ENCODE measurements around the gene GNAL. TPM values are rescaled to one million over a fixed set of nuclear protein-coding genes. Genes with fewer than 3 reads are reported as not detected.

Gene GNAL
- total RNA-seq, 4 donors from 2014 or later = 7.5 to 20.7 (median 11.8) TPM

DNA sequence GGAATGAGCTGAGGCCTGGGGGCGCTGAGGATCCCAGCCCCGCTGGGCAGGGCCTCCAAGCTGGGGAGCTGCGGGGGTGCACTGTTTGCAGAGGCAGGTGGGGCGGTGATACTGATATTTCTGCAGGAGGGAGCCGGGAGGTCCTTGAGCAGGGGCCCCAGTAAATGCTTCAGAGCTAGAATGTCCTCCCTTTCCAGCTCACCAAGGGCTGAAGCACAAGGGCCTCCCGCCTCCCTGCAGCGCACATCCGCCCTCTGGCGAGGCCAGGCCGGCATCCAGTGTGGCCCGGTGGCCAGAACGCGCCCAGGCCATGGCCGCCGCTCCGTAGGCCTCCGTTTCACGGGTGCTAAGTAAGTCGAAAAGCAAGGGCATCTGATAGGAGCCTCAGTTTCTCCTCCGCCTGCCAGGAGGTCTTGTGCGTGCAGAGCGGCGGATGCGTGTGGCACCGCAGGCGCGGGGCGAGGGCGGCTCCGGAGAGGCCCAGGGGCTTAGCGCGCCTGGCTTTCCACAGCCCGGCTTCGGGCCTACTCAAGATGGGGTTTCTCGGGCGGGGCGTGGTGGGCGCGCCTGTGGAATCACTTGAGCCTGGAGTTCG, 132.7 kb downstream of the GNAL start:
- TF ChIP-seq, protein P1, sequence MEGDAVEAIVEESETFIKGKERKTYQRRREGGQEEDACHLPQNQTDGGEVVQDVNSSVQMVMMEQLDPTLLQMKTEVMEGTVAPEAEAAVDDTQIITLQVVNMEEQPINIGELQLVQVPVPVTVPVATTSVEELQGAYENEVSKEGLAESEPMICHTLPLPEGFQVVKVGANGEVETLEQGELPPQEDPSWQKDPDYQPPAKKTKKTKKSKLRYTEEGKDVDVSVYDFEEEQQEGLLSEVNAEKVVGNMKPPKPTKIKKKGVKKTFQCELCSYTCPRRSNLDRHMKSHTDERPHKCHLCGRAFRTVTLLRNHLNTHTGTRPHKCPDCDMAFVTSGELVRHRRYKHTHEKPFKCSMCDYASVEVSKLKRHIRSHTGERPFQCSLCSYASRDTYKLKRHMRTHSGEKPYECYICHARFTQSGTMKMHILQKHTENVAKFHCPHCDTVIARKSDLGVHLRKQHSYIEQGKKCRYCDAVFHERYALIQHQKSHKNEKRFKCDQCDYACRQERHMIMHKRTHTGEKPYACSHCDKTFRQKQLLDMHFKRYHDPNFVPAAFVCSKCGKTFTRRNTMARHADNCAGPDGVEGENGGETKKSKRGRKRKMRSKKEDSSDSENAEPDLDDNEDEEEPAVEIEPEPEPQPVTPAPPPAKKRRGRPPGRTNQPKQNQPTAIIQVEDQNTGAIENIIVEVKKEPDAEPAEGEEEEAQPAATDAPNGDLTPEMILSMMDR (IDR thresholded peaks at IDR 0.05; ENCODE audit: low read depth) = no peak

DNA sequence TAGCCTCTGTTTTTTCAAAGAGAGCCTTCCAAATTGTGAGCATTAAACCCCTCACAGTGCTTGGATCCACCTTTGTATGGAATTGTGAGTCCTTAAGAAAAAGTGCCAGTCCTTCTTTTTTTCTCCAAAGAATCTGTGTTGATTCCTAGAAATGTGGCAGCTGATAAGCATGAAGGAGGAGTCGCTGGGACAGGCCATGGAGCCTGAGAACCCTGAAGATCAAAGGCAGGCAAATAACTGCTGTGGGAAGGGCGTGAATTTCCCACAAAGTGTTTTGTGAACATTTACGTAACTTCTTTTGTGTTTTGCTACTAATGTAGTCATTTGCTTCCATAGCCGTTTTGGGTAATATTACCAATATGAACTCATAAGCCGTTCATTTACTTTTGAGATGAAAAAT, 134.5 kb downstream of the GNAL start:
- TF ChIP-seq, protein P1 (IDR thresholded peaks at IDR 0.05; ENCODE audit: low read depth) = no peak

DNA sequence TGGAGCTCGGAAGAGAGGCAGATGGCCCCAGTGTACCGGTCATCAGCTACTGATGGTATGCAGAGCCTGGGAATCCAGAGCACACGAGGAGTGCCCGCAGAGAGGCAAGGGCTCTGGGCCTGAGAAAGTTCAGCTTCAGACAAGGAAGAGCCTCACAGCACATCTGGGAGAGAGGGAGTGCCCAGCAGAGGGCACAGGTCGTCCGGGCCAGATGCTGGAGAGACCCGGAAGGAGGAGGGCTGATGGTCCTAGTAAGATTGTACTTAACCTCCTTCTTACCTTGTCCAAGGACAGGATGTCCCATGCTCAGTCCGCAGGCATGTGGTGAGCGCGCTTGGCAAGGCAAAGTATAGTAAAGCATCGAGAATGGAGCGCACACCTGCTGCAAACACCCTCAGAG, 137.8 kb downstream of the GNAL start:
- TF ChIP-seq, protein P1 (IDR thresholded peaks at IDR 0.05; ENCODE audit: low read depth) = no peak

DNA sequence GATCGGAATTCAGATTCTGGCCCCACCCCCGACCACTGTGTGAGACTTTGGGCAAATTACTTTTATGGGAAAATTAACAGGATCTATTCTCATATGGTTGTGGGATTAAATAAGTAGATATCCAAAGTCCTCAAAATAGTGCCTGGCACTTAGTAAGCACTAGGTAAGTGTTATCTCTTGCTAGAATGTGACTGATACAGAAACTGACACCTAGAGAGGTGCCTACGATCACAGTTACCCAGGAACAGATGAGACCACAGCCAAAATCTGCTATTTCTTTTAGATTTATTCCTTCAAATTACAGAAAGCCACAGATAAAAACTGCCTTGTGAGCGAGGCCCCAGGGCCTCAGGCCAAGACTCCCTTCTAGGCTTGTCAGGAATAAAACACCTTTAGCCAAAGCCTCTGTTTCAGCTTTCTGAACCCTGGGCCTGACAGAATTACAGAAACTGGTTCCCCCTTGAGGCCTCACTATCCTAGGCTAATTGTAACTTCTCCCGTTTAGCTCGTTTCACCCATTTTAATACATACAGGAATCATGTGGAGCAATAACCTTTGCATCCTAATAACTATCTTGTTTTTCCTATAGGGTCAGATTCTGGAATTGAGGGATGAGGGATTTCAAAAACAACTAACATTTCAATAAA, 139.8 kb downstream of the GNAL start:
- TF ChIP-seq, protein P1 (IDR thresholded peaks at IDR 0.05; ENCODE audit: low read depth) = no peak

DNA sequence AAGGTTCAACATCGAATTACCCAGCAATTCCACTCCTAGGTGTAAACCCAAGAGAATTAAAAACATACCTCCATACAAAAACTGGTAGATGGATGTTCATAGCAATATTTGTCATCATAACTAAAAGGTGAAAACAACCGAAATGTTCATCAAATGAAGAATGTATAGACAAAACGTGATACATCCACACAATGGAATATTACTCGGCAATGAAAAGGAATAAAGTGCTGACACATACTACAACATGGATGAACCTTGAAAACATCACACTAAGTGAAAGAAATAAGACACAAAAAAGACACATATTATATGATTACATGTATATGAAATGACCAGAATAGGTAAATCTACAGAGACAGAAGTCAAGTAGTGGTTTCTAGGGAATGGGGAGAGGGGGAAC, 141.5 kb downstream of the GNAL start:
- TF ChIP-seq, protein P1 (IDR thresholded peaks at IDR 0.05; ENCODE audit: low read depth) = no peak

DNA sequence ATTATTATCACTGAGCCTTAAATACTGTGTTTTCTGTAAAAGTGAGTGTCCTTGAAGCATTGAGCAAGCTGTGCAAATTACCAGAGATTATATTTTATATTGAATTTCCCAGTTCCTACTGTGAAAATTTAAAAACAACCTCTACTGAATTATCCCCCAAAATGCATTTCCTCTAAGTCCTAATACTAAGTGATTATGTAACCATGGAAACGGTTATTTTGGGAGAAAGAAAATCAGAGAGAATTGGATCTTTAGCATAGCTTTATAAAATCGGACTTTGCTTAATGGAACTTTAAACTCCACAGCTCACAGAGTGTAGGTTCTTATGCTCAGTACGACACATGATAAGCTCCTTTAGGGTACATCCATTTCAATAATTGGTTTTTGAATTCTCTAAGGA, 142.9 kb downstream of the GNAL start:
- TF ChIP-seq, protein P1 (IDR thresholded peaks at IDR 0.05; ENCODE audit: low read depth) = no peak

DNA sequence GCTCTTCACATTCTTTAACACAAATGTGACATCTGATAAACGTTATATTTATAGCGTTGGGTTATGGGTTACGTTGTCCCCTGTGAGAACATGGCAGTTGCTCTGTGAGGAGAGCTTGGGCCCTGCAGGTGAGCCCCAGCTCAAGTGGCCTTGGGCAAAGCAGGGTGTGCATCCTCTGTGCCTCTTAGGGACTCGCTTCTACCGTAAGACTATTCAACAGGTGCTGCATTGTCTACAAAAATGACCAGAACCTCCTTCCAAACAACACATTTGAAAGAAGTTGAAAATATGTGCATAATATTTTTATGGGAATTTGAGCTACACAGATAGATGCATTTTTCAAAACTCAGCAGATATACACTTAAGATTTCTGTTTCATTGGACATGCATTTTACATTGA, 145.7 kb downstream of the GNAL start:
- TF ChIP-seq, protein P1 (IDR thresholded peaks at IDR 0.05; ENCODE audit: low read depth) = no peak
